GM12873 (cell line): ENCODE data around the gene SLC7A9.

ENCODE experiments used
- TF ChIP-seq, protein P1 (sequence below): IDR thresholded peaks from 2 replicates; pipeline ENCODE4 v1.5.1; 2012; ENCODE audit warnings: low read depth, mild to moderate bottlenecking, moderate library complexity, low read length, control low read depth; ENCODE audit not compliant: insufficient read depth; ENCODE audit errors: missing control alignments

SLC7A9 gene

DNA sequence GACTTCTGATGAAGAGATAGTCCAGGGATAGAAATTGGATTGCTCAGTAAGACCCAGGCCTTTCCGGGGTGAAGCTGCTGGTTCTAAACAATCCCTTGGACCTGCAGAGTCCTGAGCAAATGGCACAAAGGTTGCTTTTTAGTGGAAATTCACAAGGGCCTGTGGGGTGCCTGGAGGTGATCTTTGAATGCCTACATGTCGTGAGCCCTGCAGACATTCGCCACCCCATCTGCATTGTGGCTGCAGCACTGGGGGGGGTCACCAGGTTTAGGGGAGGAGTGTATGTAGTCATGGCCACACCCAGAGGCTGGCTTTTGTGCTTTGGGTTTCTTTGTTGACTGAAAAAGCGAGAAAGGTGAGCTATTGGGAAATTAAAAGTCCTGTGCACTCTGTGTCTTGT, 41.4 kb downstream of the SLC7A9 start:
- TF ChIP-seq, protein P1, sequence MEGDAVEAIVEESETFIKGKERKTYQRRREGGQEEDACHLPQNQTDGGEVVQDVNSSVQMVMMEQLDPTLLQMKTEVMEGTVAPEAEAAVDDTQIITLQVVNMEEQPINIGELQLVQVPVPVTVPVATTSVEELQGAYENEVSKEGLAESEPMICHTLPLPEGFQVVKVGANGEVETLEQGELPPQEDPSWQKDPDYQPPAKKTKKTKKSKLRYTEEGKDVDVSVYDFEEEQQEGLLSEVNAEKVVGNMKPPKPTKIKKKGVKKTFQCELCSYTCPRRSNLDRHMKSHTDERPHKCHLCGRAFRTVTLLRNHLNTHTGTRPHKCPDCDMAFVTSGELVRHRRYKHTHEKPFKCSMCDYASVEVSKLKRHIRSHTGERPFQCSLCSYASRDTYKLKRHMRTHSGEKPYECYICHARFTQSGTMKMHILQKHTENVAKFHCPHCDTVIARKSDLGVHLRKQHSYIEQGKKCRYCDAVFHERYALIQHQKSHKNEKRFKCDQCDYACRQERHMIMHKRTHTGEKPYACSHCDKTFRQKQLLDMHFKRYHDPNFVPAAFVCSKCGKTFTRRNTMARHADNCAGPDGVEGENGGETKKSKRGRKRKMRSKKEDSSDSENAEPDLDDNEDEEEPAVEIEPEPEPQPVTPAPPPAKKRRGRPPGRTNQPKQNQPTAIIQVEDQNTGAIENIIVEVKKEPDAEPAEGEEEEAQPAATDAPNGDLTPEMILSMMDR: no peak

- TF ChIP-seq, protein P1: no peak
These were observed 44.5 kb downstream of the SLC7A9 start for GRCh38 chr19:32824916-32825608.

DNA sequence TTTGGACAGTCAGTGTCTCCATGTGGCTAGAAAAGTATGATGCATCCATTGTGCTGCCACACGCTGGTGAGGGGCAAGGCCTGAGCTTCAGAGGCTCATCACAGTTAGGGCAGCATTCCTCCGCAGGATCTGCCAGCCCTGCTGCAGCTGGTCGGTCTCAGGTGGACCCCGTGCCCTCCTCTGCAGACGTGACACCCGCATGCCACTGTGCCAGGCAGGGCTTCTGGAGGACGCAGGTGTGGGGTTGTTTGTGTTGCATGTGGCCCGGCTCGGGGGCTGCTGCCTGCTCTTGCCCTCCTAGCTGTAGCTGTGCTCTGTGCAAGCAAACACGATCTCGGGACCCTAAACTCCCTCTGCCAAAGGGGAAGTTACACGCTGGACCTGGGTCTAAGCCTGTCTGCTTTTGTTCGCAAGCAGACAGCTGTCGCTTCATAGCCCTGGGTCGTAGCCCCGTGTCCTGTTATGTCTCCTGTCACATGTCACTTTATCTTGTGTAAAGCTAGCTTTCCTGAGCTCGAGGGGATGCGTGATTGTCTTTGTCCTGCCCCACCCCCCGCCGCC, 45.3 kb downstream of the SLC7A9 start:
- TF ChIP-seq, protein P1: no peak

DNA sequence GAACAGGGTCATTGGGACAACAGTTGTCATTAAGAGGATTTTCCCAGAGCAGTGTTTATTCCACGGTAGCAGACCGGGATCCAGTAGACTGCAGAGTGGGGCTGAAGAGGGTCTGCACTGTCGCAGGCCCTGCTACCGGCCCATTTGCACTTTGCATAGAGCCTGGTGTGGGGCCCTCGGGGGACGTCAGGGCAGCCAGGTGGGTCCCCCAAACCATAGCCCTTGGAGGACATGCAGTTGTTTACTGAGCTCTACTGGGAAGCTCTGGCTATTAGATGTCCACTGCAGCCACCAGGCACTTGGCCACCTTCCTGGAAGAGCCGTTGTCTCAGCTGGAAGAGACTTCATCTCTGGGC, 45.8 kb downstream of the SLC7A9 start:
- TF ChIP-seq, protein P1: no peak

GRCh38 chr19:32822916-32823746, 46.4 kb downstream of the SLC7A9 start:
- TF ChIP-seq, protein P1: no peak

- TF ChIP-seq, protein P1: no peak
These were observed 49.9 kb downstream of the SLC7A9 start for GRCh38 chr19:32819419-32820400.
